GM23248 (cell line): ENCODE measurements around the gene ARFGEF3.

Experiments used
- EZH2 ChIP-seq: fragments of 200-600 bp; sonication (generic); IDR thresholded peaks from 2 replicates; pipeline ENCODE4 v1.6.1; 2018; ENCODE audit warnings: antibody characterized with exemption, mild to moderate bottlenecking; ENCODE audit not compliant: insufficient read depth, poor library complexity, severe bottlenecking
- EZH2phosphoT487 ChIP-seq: fragments of 200-600 bp; sonication (generic); IDR thresholded peaks from 2 replicates; pipeline ENCODE4 v1.6.1; 2018; ENCODE audit warnings: antibody characterized with exemption, moderate library complexity, mild to moderate bottlenecking, low read depth; ENCODE audit not compliant: insufficient read depth

DNA sequence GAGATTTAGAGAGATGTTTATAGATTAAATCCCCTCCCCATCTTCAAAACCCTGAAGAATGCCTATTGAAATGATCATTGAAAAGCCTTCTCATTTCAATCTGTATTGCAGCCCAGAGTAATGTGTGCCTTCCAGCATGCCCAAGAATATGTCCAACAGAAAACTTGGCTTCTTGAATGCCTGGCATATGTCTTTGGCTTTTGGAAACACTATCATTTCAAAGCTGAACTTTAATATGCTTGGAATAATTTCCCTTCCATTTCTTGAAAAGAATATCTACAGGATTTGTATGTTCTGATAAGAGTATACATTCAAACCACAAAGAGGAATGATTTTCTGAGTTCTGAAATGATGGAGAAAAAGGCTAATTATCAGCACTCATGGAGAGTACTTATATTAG, 68.5 kb downstream of the ARFGEF3 start:
- TF ChIP-seq EZH2 (no peak), EZH2phosphoT487 (no peak)
